ENCODE measurements around the gene WNK1.

Gene WNK1

DNA sequence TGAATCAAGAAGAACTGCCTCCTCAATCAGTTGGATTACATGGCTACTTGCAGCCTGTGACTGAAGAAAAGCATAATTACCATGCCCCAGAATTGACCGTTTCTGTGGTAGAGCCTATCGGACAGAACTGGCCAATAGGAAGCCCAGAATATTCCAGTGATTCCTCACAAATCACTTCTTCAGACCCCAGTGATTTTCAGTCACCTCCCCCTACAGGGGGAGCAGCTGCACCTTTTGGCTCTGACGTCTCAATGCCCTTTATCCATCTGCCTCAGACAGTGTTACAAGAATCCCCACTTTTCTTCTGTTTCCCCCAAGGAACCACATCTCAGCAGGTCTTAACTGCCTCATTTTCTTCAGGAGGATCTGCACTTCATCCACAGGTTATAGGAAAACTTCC is 116.3 kb downstream of the WNK1 start:
- H3K4me3 ChIP-seq (replicated peaks; ENCODE audit: low read depth, low read length): no peak overlapping the region
- TF ChIP-seq, protein P1, sequence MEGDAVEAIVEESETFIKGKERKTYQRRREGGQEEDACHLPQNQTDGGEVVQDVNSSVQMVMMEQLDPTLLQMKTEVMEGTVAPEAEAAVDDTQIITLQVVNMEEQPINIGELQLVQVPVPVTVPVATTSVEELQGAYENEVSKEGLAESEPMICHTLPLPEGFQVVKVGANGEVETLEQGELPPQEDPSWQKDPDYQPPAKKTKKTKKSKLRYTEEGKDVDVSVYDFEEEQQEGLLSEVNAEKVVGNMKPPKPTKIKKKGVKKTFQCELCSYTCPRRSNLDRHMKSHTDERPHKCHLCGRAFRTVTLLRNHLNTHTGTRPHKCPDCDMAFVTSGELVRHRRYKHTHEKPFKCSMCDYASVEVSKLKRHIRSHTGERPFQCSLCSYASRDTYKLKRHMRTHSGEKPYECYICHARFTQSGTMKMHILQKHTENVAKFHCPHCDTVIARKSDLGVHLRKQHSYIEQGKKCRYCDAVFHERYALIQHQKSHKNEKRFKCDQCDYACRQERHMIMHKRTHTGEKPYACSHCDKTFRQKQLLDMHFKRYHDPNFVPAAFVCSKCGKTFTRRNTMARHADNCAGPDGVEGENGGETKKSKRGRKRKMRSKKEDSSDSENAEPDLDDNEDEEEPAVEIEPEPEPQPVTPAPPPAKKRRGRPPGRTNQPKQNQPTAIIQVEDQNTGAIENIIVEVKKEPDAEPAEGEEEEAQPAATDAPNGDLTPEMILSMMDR (IDR thresholded peaks at IDR 0.05; ENCODE audit: insufficient read depth, low read length, poor library complexity, severe bottlenecking): peak; percentile 24

DNA sequence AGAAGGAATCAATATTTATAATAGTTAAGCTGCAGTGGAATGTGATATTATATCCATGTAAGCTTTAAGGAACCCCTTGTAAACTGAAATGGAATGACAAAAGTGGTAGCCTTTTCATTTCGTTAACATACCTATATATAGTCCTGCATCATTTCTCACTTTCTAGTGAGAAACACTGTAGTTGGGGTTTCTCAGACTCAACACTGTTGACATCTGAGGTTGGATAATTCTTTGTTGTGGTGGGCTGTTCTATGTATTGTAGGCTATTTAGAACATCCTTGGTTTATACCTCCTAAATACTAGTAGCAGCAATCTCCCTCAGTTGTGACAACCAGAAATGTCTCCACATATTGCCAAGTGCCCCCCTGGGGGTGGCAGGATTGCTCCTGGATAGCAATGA is 118.0 kb downstream of the WNK1 start:
- TF ChIP-seq, protein P1 (IDR thresholded peaks at IDR 0.05; ENCODE audit: insufficient read depth, low read length, poor library complexity, severe bottlenecking): no peak
- Histone ChIP-seq H3K27me3 (replicated peaks; ENCODE audit: control insufficient read depth, insufficient read depth, low read length) (no peaks in the 10 kb centered on the region), H3K4me3 (replicated peaks; ENCODE audit: low read depth, low read length) (no peak overlapping the region), H3K36me3 (ENCODE audit: control insufficient read depth, insufficient read depth, low read length) (peaks cover 8% of the 10 kb centered on the region)
- no peak for DNase-seq (ENCODE audit: extremely low read depth, insufficient read length)

More for the DNA sequence above, 116.3 kb downstream of the WNK1 start:
- no peaks in the 10 kb centered on the region for H3K27me3 ChIP-seq (replicated peaks; ENCODE audit: control insufficient read depth, insufficient read depth, low read length)
- no peak for DNase-seq (ENCODE audit: extremely low read depth, insufficient read length)
- peaks cover 8% of the 10 kb centered on the region for H3K36me3 ChIP-seq (ENCODE audit: control insufficient read depth, insufficient read depth, low read length)

DNA sequence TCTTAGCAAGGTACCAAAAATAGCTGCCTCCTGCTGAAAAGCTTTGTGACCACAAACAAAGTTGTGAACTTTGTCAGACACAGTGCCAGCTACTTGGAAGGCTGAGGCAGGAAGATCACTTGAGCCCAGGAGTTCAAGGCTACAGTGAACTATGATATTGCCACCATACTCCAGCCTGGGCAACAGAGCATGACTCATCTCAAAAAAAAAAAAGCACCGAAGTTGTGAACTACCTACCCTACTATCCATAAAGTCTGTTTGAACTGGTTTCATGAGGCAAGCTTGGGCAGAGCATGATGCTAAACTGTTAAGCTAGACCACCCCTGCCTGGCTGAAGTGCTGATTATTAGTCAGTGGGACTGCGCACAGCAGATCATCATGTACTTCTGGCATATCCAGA is 121.6 kb downstream of the WNK1 start:
- TF ChIP-seq, protein P1 (IDR thresholded peaks at IDR 0.05; ENCODE audit: insufficient read depth, low read length, poor library complexity, severe bottlenecking): no peak
- DNase-seq (ENCODE audit: extremely low read depth, insufficient read length): no peak
- no peak overlapping the region for H3K4me3 ChIP-seq (replicated peaks; ENCODE audit: low read depth, low read length)
- no peaks in the 10 kb centered on the region for H3K27me3 ChIP-seq (replicated peaks; ENCODE audit: control insufficient read depth, insufficient read depth, low read length)
- H3K36me3 ChIP-seq (ENCODE audit: control insufficient read depth, insufficient read depth, low read length): peaks cover 1% of the 10 kb centered on the region

DNA sequence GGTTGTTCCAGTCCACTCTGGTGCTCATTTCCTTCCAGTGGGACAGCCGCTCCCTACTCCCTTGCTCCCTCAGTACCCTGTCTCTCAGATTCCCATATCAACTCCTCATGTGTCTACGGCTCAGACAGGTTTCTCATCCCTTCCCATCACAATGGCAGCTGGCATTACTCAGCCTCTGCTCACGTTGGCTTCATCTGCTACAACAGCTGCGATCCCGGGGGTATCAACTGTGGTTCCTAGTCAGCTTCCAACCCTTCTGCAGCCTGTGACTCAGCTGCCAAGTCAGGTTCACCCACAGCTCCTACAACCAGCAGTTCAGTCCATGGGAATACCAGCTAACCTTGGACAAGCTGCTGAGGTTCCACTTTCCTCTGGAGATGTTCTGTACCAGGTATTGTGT is 127.3 kb downstream of the WNK1 start:
- no peak for DNase-seq (ENCODE audit: extremely low read depth, insufficient read length)

DNA sequence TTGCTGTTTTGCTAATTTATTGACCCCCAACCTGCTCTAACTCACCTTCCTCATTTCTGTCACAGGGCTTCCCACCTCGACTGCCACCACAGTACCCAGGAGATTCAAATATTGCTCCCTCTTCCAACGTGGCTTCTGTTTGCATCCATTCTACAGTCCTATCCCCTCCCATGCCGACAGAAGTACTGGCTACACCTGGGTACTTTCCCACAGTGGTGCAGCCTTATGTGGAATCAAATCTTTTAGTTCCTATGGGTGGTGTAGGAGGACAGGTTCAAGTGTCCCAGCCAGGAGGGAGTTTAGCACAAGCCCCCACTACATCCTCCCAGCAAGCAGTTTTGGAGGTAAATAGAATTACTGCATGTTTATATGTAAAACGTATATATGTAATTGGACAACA is 128.3 kb downstream of the WNK1 start:
- H3K27me3 ChIP-seq (replicated peaks; ENCODE audit: control insufficient read depth, insufficient read depth, low read length): no peaks in the 10 kb centered on the region
- TF ChIP-seq, protein P1 (IDR thresholded peaks at IDR 0.05; ENCODE audit: insufficient read depth, low read length, poor library complexity, severe bottlenecking): no peak
- peaks cover 24% of the 10 kb centered on the region for H3K36me3 ChIP-seq (ENCODE audit: control insufficient read depth, insufficient read depth, low read length)
- DNase-seq (ENCODE audit: extremely low read depth, insufficient read length): no peak
- H3K4me3 ChIP-seq (replicated peaks; ENCODE audit: low read depth, low read length): no peak overlapping the region

More for the DNA sequence above, 127.3 kb downstream of the WNK1 start:
- H3K27me3 ChIP-seq (replicated peaks; ENCODE audit: control insufficient read depth, insufficient read depth, low read length): no peaks in the 10 kb centered on the region
- H3K36me3 ChIP-seq (ENCODE audit: control insufficient read depth, insufficient read depth, low read length): peaks cover 15% of the 10 kb centered on the region
- TF ChIP-seq, protein P1 (IDR thresholded peaks at IDR 0.05; ENCODE audit: insufficient read depth, low read length, poor library complexity, severe bottlenecking): no peak
- no peak overlapping the region for H3K4me3 ChIP-seq (replicated peaks; ENCODE audit: low read depth, low read length)

DNA sequence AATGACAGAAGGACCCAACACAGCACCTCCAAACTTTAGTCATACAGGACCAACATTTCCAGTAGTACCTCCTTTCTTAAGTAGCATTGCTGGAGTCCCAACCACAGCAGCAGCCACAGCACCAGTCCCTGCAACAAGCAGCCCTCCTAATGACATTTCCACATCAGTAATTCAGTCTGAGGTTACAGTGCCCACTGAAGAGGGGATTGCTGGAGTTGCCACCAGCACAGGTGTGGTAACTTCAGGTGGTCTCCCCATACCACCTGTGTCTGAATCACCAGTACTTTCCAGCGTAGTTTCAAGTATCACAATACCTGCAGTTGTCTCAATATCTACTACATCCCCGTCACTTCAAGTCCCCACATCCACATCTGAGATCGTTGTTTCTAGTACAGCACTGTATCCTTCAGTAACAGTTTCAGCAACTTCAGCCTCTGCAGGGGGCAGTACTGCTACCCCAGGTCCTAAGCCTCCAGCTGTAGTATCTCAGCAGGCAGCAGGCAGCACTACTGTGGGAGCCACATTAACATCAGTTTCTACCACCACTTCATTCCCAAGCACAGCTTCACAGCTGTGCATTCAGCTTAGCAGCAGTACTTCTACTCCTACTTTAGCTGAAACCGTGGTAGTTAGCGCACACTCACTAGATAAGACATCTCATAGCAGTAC is 132.5 kb downstream of the WNK1 start:
- no peak for DNase-seq (ENCODE audit: extremely low read depth, insufficient read length)
- TF ChIP-seq, protein P1 (IDR thresholded peaks at IDR 0.05; ENCODE audit: insufficient read depth, low read length, poor library complexity, severe bottlenecking): no peak
- no peaks in the 10 kb centered on the region for H3K27me3 ChIP-seq (replicated peaks; ENCODE audit: control insufficient read depth, insufficient read depth, low read length)
- H3K36me3 ChIP-seq (ENCODE audit: control insufficient read depth, insufficient read depth, low read length): peaks cover 30% of the 10 kb centered on the region
- H3K4me3 ChIP-seq (replicated peaks; ENCODE audit: low read depth, low read length): no peak overlapping the region
